Neural cell (in vitro differentiated cells): ENCODE data around the gene EPC2. TPM values are rescaled to one million over a fixed set of nuclear protein-coding genes. Genes with fewer than 3 reads are reported as not detected.

Experiments
- H2AFZ ChIP-seq: fragments of 200-600, 300-800 bp; sonication (generic), shearing (Covaris generic); 2 replicates; pipeline ENCODE4 v1.6.0; 2014; ENCODE audit warnings: low read depth, mild to moderate bottlenecking, antibody characterized with exemption, low read length, moderate library complexity
- H3F3A ChIP-seq: fragments of 200-600 bp; shearing (Covaris generic); 2 replicates; pipeline ENCODE4 v1.6.1; 2016; ENCODE audit warnings: mild to moderate bottlenecking, moderate library complexity, mixed read lengths, antibody characterized with exemption, low read length; ENCODE audit not compliant: insufficient read depth, poor library complexity, severe bottlenecking
- H3K27ac ChIP-seq: fragments of 200-600, 300-800 bp; sonication (generic), shearing (Covaris generic); 2 replicates; pipeline ENCODE4 v1.5.1; 2014; ENCODE audit warnings: mild to moderate bottlenecking, low read length, moderate library complexity
- H3K27me3 ChIP-seq: fragments of 300-800, 200-600 bp; sonication (generic), shearing (Covaris generic); 2 replicates; pipeline ENCODE4 v1.6.0; 2014; ENCODE audit warnings: mild to moderate bottlenecking, low read depth, low read length, moderate library complexity; ENCODE audit not compliant: insufficient read depth
- H3K36me3 ChIP-seq: fragments of 300-800, 200-600 bp; sonication (generic), shearing (Covaris generic); 2 replicates; pipeline ENCODE4 v1.5.1; 2014; ENCODE audit warnings: mild to moderate bottlenecking, antibody characterized with exemption, low read length, moderate library complexity; ENCODE audit not compliant: insufficient read depth
- H3K4me2 ChIP-seq: fragments of 300-800, 200-600 bp; sonication (generic), shearing (Covaris generic); 2 replicates; pipeline ENCODE4 v1.6.0; 2014; ENCODE audit warnings: mild to moderate bottlenecking, low read length
- H3K4me3 ChIP-seq: fragments of 300-800, 200-600 bp; sonication (generic), shearing (Covaris generic); 2 replicates; pipeline ENCODE4 v1.5.1; 2014; ENCODE audit warnings: mild to moderate bottlenecking, low read length, moderate library complexity
- H3K79me2 ChIP-seq: fragments of 200-600 bp; shearing (Covaris generic); replicated peaks from 2 replicates; pipeline ENCODE4 v1.6.0; 2014; ENCODE audit warnings: mild to moderate bottlenecking, low read length, moderate library complexity; ENCODE audit not compliant: insufficient read depth
- H3K9ac ChIP-seq: fragments of 300-800, 200-600 bp; sonication (generic), shearing (Covaris generic); 2 replicates; pipeline ENCODE4 v1.6.1; 2016; ENCODE audit warnings: mild to moderate bottlenecking, low read length, mixed read lengths
- H3K9me2 ChIP-seq: fragments of 200-600 bp; shearing (Covaris generic); 2 replicates; pipeline ENCODE4 v1.6.1; 2016; ENCODE audit warnings: mild to moderate bottlenecking, low read length, mixed read lengths; ENCODE audit not compliant: insufficient read depth
- H3K9me3 ChIP-seq: fragments of 200-600, 300-800 bp; sonication (generic), shearing (Covaris generic); 2 replicates; pipeline ENCODE4 v1.6.1; 2016; ENCODE audit warnings: mild to moderate bottlenecking, mixed run types, low read length, moderate library complexity, mixed read lengths
- H4K20me1 ChIP-seq: fragments of 200-600 bp; shearing (Covaris generic); 2 replicates; pipeline ENCODE4 v1.6.1; 2016; ENCODE audit warnings: mild to moderate bottlenecking, mixed run types; ENCODE audit not compliant: insufficient read depth
- CTCF ChIP-seq: fragments of 450-650 bp; IDR thresholded peaks from 2 replicates; pipeline ENCODE4 v1.5.1; 2014; ENCODE audit warnings: antibody characterized with exemption, mild to moderate bottlenecking, moderate library complexity; ENCODE audit not compliant: poor library complexity, severe bottlenecking
- EP300 ChIP-seq: fragments of 450-650 bp; conservative IDR thresholded peaks from 2 replicates; pipeline ENCODE4 v1.6.1; 2014; ENCODE audit warnings: antibody characterized with exemption, mild to moderate bottlenecking, moderate library complexity; ENCODE audit not compliant: poor library complexity, severe bottlenecking
- EZH2 ChIP-seq: fragments of 200-600, 300-800 bp; shearing (Covaris generic), sonication (generic); IDR thresholded peaks from 2 replicates; pipeline ENCODE4 v1.6.1; 2014; ENCODE audit warnings: antibody characterized with exemption, low read length, borderline replicate concordance, mild to moderate bottlenecking; ENCODE audit not compliant: insufficient read depth, poor library complexity, severe bottlenecking
- MXI1 ChIP-seq: fragments of 450-650 bp; conservative IDR thresholded peaks from 2 replicates; pipeline ENCODE4 v1.6.1; 2014; ENCODE audit warnings: antibody characterized with exemption, mild to moderate bottlenecking; ENCODE audit not compliant: poor library complexity, severe bottlenecking
- POLR2AphosphoS5 ChIP-seq: IDR thresholded peaks from 2 replicates; pipeline ENCODE4 v1.6.1; 2012
- RAD21 ChIP-seq: fragments of 450-650 bp; conservative IDR thresholded peaks from 2 replicates; pipeline ENCODE4 v1.6.1; 2014; ENCODE audit warnings: antibody characterized with exemption, mild to moderate bottlenecking, moderate library complexity
- REST ChIP-seq: IDR thresholded peaks from 2 replicates; pipeline ENCODE4 v1.6.1; 2012; ENCODE audit warnings: borderline replicate concordance
- SMC3 ChIP-seq: fragments of 450-650 bp; conservative IDR thresholded peaks from 2 replicates; pipeline ENCODE4 v1.6.1; 2014; ENCODE audit warnings: antibody characterized with exemption, mild to moderate bottlenecking, moderate library complexity; ENCODE audit not compliant: poor library complexity
- TAF1 ChIP-seq: IDR thresholded peaks from 2 replicates; pipeline ENCODE4 v1.6.1; 2012; ENCODE audit warnings: low read depth
- polyA plus RNA-seq: library from polyadenylated mRNA; depleted of rRNA; stranded (reverse); fragments of >200 nt; gene quantifications from 2 replicates; pipeline ENCODE4 v1.2.3, GENCODE V29; 2014

EPC2 gene
- polyA plus RNA-seq, 1 donor from 2014 or later, result 43.9 TPM

GRCh38 chr2:148726228-148726627, 81.7 kb downstream of the EPC2 start:
- Histone ChIP-seq H3F3A (no peaks in the 10 kb centered on the region), H3K9me2 (no peaks in the 10 kb centered on the region), H3K79me2 (peaks cover 82% of the 10 kb centered on the region), H3K9me3 (no peaks in the 10 kb centered on the region), H3K4me3 (no peak overlapping the region), H3K27me3 (no peaks in the 10 kb centered on the region), H2AFZ (no peak overlapping the region), H3K4me2 (no peak overlapping the region), H4K20me1 (no peaks in the 10 kb centered on the region), H3K27ac (no peak overlapping the region), H3K36me3 (peaks cover 5% of the 10 kb centered on the region), H3K9ac (no peak overlapping the region)
- no peak for TF ChIP-seq POLR2AphosphoS5
- no peak for TF ChIP-seq EP300
- TF ChIP-seq MXI1, result no peak
- TF ChIP-seq RAD21, result no peak
- no peak for TF ChIP-seq EZH2
- TF ChIP-seq REST, result no peak
- TF ChIP-seq TAF1, result no peak
- TF ChIP-seq SMC3, result no peak

GRCh38 chr2:148730085-148730484, 85.5 kb downstream of the EPC2 start:
- Histone ChIP-seq H2AFZ (no peak overlapping the region), H3K36me3 (peaks cover 5% of the 10 kb centered on the region), H3K27ac (no peak overlapping the region), H3K9me2 (no peaks in the 10 kb centered on the region), H3K9ac (no peak overlapping the region), H3K4me2 (no peak overlapping the region), H3K27me3 (no peaks in the 10 kb centered on the region), H3K9me3 (no peaks in the 10 kb centered on the region), H4K20me1 (no peaks in the 10 kb centered on the region), H3K79me2 (peaks cover 74% of the 10 kb centered on the region), H3F3A (no peaks in the 10 kb centered on the region), H3K4me3 (no peak overlapping the region)
- TF ChIP-seq CTCF (no peak), TAF1 (no peak), REST (no peak), POLR2AphosphoS5 (no peak), EP300 (no peak), MXI1 (no peak), EZH2 (no peak), RAD21 (no peak), SMC3 (no peak)
